Muscle layer of duodenum (tissue), 2 donors: Measurements from ENCODE around the gene TEX22.

ENCODE experiments used
- H3K27ac ChIP-seq: one replicate; pipeline ENCODE4 v1.7.0; 2013; ENCODE audit warnings: mild to moderate bottlenecking, low read length
- H3K27me3 ChIP-seq: one replicate; pipeline ENCODE4 v1.7.0; 2013; ENCODE audit warnings: low read depth, mild to moderate bottlenecking, control low read depth, low read length
- H3K36me3 ChIP-seq, 2 donors: one replicate each; pipeline ENCODE4 v1.7.0; 2013; ENCODE audit warnings: low read length in 2 of 2, control low read depth in 1 of 2, mild to moderate bottlenecking in 1 of 2; ENCODE audit not compliant: insufficient read depth in 2 of 2, control insufficient read depth in 1 of 2
- H3K4me1 ChIP-seq, 2 donors: one replicate each; pipeline ENCODE4 v1.7.0; 2013; ENCODE audit warnings: low read length in 2 of 2, mild to moderate bottlenecking in 2 of 2, control low read depth in 1 of 2, moderate library complexity in 1 of 2; ENCODE audit not compliant: insufficient read depth in 2 of 2, control insufficient read depth in 1 of 2
- H3K4me3 ChIP-seq, 2 donors: one replicate each; pipeline ENCODE4 v1.7.0; 2013; ENCODE audit warnings: low read length in 2 of 2, low read depth in 1 of 2, mild to moderate bottlenecking in 1 of 2
- H3K9me3 ChIP-seq, 2 donors: one replicate each; pipeline ENCODE4 v1.7.0; 2013; ENCODE audit warnings: low read length in 2 of 2, control low read depth in 1 of 2, mild to moderate bottlenecking in 1 of 2; ENCODE audit not compliant: control insufficient read depth in 1 of 2
- donor health status: healthy.

The TEX22 gene

DNA sequence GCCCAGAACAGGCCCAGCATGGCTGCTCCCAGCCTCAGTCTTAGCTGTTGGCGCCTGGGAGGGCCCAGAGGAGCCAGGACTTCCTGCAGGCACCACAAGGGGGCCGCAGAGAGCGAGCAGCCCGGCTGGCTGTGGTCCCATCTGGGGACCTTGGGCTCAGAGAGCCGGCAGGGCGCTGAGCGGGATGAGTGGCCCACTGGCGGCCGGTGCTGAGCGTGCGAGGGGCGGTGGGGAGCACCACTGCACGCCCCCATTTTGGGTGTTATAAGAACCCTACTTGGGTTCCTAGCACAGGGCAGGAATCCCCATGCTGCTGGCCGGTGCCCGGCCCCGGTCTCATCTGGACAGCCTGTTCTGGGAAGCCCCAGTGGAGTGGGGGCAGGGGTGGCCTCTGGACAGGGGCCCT lies 50.4 kb downstream of the TEX22 start:
- H3K27ac ChIP-seq, result no peak overlapping the region
- peaks cover 7 to 22% of the 10 kb centered on the region in 2 donors for H3K36me3 ChIP-seq

GRCh38 chr14:105449276-105450122 lies 51.2 kb downstream of the TEX22 start:
- peaks cover 7 to 29% of the 10 kb centered on the region in 2 donors for H3K36me3 ChIP-seq
- H3K9me3 ChIP-seq, result no peaks in the 10 kb centered on the region
- H3K4me1 ChIP-seq, result peaks cover 0 to 11% of the 10 kb centered on the region in 2 donors
- no peaks in the 10 kb centered on the region for H3K27me3 ChIP-seq
- no peak overlapping the region for H3K27ac ChIP-seq
- H3K4me3 ChIP-seq, result no peak overlapping the region

More for the DNA sequence above, 50.4 kb downstream of the TEX22 start:
- no peaks in the 10 kb centered on the region for H3K9me3 ChIP-seq
- H3K4me3 ChIP-seq, result no peak overlapping the region
- peaks cover 0 to 11% of the 10 kb centered on the region in 2 donors for H3K4me1 ChIP-seq
- no peaks in the 10 kb centered on the region for H3K27me3 ChIP-seq

DNA sequence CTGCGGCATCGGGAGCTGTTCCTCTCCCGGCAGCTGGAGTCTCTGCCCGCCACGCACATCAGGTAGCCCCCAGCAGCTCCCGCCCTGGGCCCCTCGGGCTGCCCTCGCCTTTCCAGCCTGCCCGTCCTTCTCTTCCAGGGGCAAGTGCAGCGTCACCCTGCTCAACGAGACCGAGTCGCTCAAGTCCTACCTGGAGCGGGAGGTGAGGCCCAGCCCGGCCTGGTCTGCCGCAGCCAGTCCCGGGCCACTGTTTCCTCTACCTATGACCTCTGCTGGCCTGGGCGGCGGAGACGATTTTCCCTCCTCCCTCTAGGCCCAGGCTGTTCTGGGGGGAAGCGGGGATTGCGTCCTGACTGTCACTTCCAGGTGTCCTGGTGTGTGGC lies 51.8 kb downstream of the TEX22 start:
- Histone ChIP-seq H3K4me1 (peaks cover 0 to 11% of the 10 kb centered on the region in 2 donors), H3K4me3 (no peak overlapping the region), H3K27me3 (no peaks in the 10 kb centered on the region), H3K9me3 (no peaks in the 10 kb centered on the region), H3K27ac (no peak overlapping the region), H3K36me3 (peaks cover 7 to 33% of the 10 kb centered on the region in 2 donors)

DNA sequence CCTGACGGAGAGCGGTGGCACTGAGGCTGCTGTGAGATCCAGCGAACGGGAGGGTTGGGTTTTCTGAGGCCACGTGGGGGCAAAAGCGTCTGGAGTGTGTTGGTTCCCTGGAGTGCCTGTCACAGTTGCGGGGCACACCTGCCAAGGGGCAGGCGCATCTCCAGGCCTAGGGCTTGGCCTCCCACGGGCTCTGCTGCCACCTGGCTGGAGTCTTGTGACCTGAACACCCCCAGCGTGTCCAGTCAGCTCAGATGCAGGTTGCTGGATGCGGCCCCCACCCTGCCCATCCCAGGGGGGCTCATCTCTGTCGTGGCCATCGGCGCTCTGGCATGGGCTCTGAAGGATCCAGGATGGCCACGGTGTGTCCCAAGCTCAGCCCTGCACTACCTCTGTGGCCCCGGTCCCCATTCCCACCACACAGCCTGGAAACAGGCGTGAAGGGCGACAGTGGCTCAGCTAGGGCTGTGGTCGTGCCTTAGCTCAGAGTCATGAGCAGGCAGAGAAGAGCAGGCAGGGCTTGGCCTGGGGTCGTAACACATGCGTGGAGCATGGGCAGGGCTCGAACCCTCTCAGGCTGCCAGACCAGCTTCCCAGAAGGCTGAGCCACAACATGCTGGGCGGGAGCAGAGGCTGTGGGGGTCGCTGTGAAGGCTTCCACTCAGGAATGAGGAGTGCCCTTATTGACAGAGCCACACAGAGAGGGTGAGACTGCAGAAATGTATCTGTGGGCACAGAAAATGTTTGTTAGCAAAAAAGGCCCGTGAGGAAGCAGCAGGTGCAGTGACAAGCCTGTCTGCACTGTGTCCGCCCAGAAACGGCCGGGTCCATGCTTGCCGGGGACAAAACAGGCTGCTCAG lies 52.8 kb downstream of the TEX22 start:
- no peak overlapping the region for H3K27ac ChIP-seq
- H3K36me3 ChIP-seq, result peaks cover 10 to 42% of the 10 kb centered on the region in 2 donors
- H3K4me3 ChIP-seq, result no peak overlapping the region
- H3K9me3 ChIP-seq, result no peaks in the 10 kb centered on the region
- no peaks in the 10 kb centered on the region for H3K27me3 ChIP-seq
- H3K4me1 ChIP-seq, result peaks cover 0 to 11% of the 10 kb centered on the region in 2 donors

DNA sequence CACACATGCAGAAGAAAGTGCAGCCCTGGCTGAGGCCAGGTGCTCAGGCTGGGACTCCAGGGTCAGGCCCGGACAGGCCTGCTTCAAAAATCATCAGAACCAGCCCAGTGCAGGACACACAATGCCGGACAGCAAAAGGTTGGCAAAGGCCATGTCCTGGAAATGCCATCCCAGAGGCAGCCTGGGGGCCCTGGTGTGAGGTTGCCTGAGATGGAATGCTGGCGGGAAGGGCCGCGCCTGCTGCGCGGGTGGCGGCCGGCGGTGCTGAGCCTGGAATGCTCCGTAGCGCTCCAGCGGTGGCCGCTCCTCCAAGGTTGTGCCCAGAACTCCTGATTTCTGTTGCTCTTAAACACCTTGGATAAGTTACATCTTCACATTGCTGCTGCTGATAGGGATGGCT lies 54.6 kb downstream of the TEX22 start:
- H3K9me3 ChIP-seq, result no peaks in the 10 kb centered on the region
- peaks cover 0 to 11% of the 10 kb centered on the region in 2 donors for H3K4me1 ChIP-seq
- no peak overlapping the region for H3K27ac ChIP-seq
- H3K27me3 ChIP-seq, result no peaks in the 10 kb centered on the region
- peaks cover 20 to 57% of the 10 kb centered on the region in 2 donors for H3K36me3 ChIP-seq
- H3K4me3 ChIP-seq, result no peak overlapping the region

GRCh38 chr14:105453847-105454246 lies 55.5 kb downstream of the TEX22 start:
- H3K4me1 ChIP-seq, result peaks cover 0 to 3% of the 10 kb centered on the region in 2 donors
- no peaks in the 10 kb centered on the region for H3K9me3 ChIP-seq
- no peak overlapping the region for H3K27ac ChIP-seq
- no peaks in the 10 kb centered on the region for H3K27me3 ChIP-seq
- peaks cover 20 to 57% of the 10 kb centered on the region in 2 donors for H3K36me3 ChIP-seq
- no peak overlapping the region for H3K4me3 ChIP-seq

GRCh38 chr14:105455086-105455640 lies 56.8 kb downstream of the TEX22 start:
- H3K4me1 ChIP-seq, result no peaks in the 10 kb centered on the region
- H3K4me3 ChIP-seq, result no peak overlapping the region
- peaks cover 20 to 54% of the 10 kb centered on the region in 2 donors for H3K36me3 ChIP-seq
- no peaks in the 10 kb centered on the region for H3K9me3 ChIP-seq
- no peak overlapping the region for H3K27ac ChIP-seq
- H3K27me3 ChIP-seq, result no peaks in the 10 kb centered on the region

DNA sequence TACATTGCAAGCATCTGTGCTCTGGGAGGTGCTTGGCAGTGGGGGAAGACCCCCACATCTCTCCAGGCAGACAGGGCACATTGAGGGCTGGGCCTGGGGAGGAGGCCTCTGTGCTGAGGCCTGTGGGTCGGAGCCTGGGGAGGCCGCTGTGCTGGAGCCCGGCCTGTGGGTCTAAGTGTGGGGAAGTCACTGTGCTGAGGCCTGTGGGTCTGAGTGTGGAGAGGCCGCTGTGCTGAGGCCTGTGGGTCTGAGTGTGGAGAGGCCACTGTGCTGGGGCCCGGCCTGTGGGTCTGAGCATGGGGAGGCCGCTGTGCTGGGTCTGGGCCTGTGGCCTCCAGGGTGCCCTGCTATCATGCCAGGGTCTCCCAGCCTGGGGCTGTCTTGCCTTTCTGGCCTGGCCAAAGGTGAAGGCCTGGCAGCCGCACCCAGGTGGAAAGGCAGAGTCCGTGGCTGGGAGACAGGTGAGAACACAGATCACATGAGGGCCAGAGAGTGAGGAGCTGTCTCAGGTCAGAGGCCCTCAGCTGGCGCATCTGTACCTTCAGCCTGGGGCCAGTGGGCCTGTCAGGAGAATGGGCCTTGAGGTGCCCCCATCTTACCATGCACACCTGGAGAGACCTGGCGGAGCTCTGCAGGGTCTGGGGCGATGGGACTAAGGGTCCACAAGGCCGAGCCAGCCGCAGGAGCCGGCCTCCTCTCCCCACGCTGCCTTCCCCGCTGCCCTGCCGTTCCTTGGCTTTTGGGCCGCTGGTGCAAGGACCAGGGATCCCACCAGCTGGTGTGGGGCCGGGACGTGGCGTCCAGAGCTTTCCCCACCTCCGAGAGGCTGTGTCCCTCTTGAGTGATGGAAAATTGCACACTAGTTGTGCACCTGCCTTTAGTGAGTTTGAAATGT lies 57.7 kb downstream of the TEX22 start:
- Histone ChIP-seq H3K4me3 (no peak overlapping the region), H3K4me1 (no peaks in the 10 kb centered on the region), H3K9me3 (no peaks in the 10 kb centered on the region), H3K36me3 (peaks cover 16 to 54% of the 10 kb centered on the region in 2 donors), H3K27ac (no peak overlapping the region), H3K27me3 (no peaks in the 10 kb centered on the region)

- Histone ChIP-seq H3K4me1 (no peaks in the 10 kb centered on the region), H3K27ac (no peak overlapping the region), H3K9me3 (no peaks in the 10 kb centered on the region), H3K27me3 (no peaks in the 10 kb centered on the region), H3K4me3 (no peak overlapping the region), H3K36me3 (peaks cover 13 to 58% of the 10 kb centered on the region in 2 donors)
Measured at GRCh38 chr14:105456736-105457617, 58.6 kb downstream of the TEX22 start.

DNA sequence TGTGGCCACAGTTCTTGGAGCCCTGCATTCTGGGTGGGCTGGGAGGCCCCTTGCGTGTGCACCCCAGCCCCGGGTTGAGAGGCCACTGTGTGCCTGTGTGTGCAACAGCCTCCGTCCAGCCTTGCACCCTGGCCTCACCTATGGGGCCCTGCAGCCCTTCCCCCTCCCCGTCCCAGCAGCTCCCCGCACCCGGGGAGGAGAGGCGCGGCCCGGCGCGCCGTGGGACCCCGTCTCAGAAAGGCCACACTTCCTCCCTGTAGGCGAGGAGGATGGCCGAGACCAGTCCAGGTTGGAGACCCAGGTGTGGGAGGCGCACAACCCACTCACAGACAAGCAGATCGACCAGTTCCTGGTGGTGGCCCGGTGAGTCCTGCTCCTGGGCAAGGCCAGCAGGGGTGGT lies 59.7 kb downstream of the TEX22 start:
- Histone ChIP-seq H3K9me3 (no peaks in the 10 kb centered on the region), H3K36me3 (peaks cover 13 to 60% of the 10 kb centered on the region in 2 donors), H3K27ac (no peak overlapping the region), H3K27me3 (no peaks in the 10 kb centered on the region), H3K4me3 (no peak overlapping the region), H3K4me1 (no peaks in the 10 kb centered on the region)
